ENCODE measurements around the gene STRIP2. TPM values are rescaled to one million over a fixed set of nuclear protein-coding genes. Genes with fewer than 3 reads are reported as not detected.
"Not testable (repeated sequence)": the region's sequence is repeated elsewhere in the genome, so short reads cannot be mapped to it uniquely, and the experiment has no call there.

Gene STRIP2
- total and polyA plus RNA-seq, 5 donors from 2014 or later: 0.13 to 1.7 (median 0.67) TPM; not detected in 1

DNA sequence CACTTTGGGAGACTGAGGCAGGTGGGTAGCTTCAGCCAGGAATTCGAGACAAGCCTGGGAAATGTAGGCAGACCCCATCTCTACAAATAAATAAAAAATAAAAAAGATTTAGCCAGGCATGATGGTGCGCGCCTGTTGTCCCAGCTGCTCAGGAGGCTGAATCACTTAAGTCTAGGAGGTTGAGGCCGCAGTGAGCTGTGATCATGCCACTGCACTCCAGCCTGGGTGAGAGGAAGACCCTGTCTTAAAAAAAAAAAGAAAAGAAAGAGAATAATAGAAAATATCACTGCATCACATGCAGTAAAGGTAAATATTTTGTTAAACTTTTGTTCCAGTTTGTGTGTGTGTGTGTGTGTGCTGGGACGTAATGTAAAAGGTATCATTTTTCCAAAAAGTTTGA lies 3.0 kb downstream of the STRIP2 start:
- H3K9me3 Mint-ChIP-seq: peaks cover 0 to 1% (median 0%) of the 10 kb centered on the region in 7 donors
- no peak overlapping the region for H3K27ac Mint-ChIP-seq
- peaks cover 7% of the 10 kb centered on the region for H3K27me3 ChIP-seq (ENCODE audit: control insufficient read depth, insufficient read depth, low read length)
- peaks cover 8 to 23% (median 14%) of the 10 kb centered on the region in 4 donors for H3K4me1 Mint-ChIP-seq
- H3K27me3 Mint-ChIP-seq: peaks cover 22% of the 10 kb centered on the region
- DNase-seq (no peak), ATAC-seq (ENCODE audit: low read depth in 2 of 2) (no peak)
- no peaks in the 10 kb centered on the region for H3K36me3 Mint-ChIP-seq
- H3K27ac ChIP-seq (ENCODE audit: insufficient read depth, low read length, poor library complexity, severe bottlenecking): no peak overlapping the region
- H3K4me1 ChIP-seq (ENCODE audit: control insufficient read depth, insufficient read depth, low read length, poor library complexity, severe bottlenecking): peaks cover 16% of the 10 kb centered on the region
- no peaks in the 10 kb centered on the region for H3K36me3 ChIP-seq (ENCODE audit: control insufficient read depth, insufficient read depth, low read length)
- no peaks in the 10 kb centered on the region for H3K9me3 ChIP-seq (ENCODE audit: control insufficient read depth in 2 of 2, low read length in 2 of 2)
- H3K4me3 ChIP-seq (ENCODE audit: low read depth, low read length): no peak overlapping the region
- no peak overlapping the region for H3K4me3 Mint-ChIP-seq

DNA sequence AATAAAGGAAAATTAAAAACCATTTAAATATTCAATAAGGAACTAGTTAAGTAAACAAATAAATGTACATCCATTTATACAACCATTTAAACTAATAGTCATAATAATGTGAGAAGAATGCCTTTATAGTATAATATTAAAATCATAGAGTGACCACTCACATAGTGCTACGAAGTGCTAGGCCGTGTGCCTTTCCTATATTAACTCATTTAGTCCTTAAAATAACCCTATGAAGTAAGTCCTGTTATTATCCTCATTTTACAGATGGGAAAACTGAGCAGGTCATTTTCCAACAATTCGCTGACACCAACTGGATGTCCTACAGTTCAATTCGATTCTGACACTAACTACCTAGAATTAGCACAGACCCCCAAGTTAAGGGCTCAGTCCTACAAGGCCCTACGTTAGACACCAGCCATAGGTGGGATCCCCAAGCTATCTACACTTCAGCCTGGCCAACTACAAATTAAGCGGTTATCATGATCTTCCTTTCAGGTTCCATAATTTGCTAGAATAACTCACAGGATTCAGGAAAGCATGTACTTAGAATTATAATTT lies 4.1 kb downstream of the STRIP2 start:
- no peaks in the 10 kb centered on the region for H3K36me3 Mint-ChIP-seq
- ATAC-seq (ENCODE audit: low read depth in 2 of 2) (no peak), DNase-seq (no peak)
- H3K27me3 Mint-ChIP-seq: peaks cover 14% of the 10 kb centered on the region
- Histone ChIP-seq H3K4me1 (ENCODE audit: control insufficient read depth, insufficient read depth, low read length, poor library complexity, severe bottlenecking) (peaks cover 14% of the 10 kb centered on the region), H3K36me3 (ENCODE audit: control insufficient read depth, insufficient read depth, low read length) (no peaks in the 10 kb centered on the region), H3K9me3 (ENCODE audit: control insufficient read depth in 2 of 2, low read length in 2 of 2) (no peaks in the 10 kb centered on the region), H3K27ac (ENCODE audit: insufficient read depth, low read length, poor library complexity, severe bottlenecking) (no peak overlapping the region), H3K4me3 (ENCODE audit: low read depth, low read length) (no peak overlapping the region), H3K27me3 (ENCODE audit: control insufficient read depth, insufficient read depth, low read length) (peaks cover 7% of the 10 kb centered on the region)
- H3K9me3 Mint-ChIP-seq: peaks cover 0 to 1% (median 0%) of the 10 kb centered on the region in 7 donors
- peaks cover 6 to 15% (median 11%) of the 10 kb centered on the region in 4 donors for H3K4me1 Mint-ChIP-seq
- H3K4me3 Mint-ChIP-seq: no peak overlapping the region
- H3K27ac Mint-ChIP-seq: no peak overlapping the region

DNA sequence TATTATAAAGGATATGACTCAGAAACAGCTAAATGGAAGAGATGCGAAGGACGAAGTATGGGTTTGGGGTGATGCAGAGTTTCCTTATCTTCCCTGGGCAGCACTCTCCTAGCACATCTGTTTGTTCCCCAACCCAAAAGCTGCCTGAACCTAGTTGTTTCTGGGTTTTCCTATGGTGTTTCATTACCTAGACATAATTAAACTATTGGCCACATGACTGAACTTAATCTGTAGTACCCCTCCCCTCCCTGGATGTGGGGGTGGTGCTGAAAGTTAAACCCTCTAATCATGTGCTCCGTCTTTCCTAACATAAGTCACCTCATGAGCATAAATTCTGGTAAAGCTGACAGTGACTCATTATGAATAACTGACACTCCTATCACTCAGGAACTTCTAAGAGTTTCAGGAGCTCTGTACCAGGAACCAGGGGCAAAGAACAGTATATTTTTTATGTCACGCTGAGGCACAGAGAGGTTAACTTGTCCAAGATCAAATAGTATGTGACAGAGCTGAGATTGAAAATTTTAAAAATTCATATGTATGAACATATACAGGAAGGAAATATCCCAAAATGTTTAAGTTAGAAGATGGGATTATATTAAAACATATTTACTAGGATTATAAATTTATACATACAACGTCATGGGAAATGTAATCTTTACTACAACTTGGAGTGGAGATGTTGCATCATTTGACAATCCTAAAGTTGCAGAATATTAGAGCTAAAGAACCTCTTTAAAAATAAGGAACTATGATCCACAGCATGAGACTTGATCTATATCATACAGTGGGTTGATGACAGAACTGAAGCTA lies 4.8 kb downstream of the STRIP2 start:
- no peak for ATAC-seq (ENCODE audit: low read depth in 2 of 2)
- DNase-seq: peak in 1 of 3 donors; percentile 59
- Histone ChIP-seq H3K27ac (ENCODE audit: insufficient read depth, low read length, poor library complexity, severe bottlenecking) (no peak overlapping the region), H3K36me3 (ENCODE audit: control insufficient read depth, insufficient read depth, low read length) (no peaks in the 10 kb centered on the region), H3K9me3 (ENCODE audit: control insufficient read depth in 2 of 2, low read length in 2 of 2) (no peaks in the 10 kb centered on the region), H3K4me1 (ENCODE audit: control insufficient read depth, insufficient read depth, low read length, poor library complexity, severe bottlenecking) (peaks cover 9% of the 10 kb centered on the region), H3K4me3 (ENCODE audit: low read depth, low read length) (no peak overlapping the region), H3K27me3 (ENCODE audit: control insufficient read depth, insufficient read depth, low read length) (peaks cover 7% of the 10 kb centered on the region)
- Mint-ChIP-seq H3K4me3 (no peak overlapping the region), H3K27me3 (peaks cover 13% of the 10 kb centered on the region), H3K27ac (no peak overlapping the region), H3K36me3 (no peaks in the 10 kb centered on the region), H3K4me1 (peaks cover 3 to 13% (median 7%) of the 10 kb centered on the region in 4 donors), H3K9me3 (peaks cover 0 to 1% (median 0%) of the 10 kb centered on the region in 7 donors)

DNA sequence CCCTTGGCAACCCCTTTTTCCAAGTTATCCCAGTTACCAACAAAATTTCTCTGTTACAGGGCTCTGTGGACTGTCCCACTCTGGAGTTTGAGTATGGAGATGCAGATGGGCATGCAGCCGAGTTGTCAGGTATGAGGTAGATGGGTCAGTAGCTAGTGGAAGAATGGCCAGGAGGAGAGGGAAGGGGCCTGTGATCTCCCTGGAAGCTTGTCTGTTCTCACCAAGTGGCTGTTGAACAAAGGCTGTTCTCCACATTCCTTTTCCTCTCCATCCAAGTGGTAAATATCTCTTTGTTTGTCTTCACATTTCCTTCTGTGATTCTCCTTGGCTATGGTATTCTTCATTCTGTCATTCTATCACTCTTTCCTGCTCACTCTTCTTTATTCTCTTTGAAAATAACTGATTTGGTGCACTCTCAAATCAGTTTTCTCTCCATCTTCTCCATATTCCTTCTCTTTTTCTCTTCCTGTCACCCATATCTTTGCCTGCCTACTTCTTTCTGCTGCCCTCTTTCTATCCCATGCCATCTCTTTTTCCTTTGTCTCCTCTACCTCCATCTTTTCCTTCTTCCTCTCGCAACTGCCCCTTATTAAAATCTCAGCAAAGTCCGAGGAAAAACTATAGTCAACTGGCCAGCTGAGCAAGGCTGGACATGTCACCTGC lies 5.9 kb downstream of the STRIP2 start:
- peaks cover 3 to 13% (median 4%) of the 10 kb centered on the region in 4 donors for H3K4me1 Mint-ChIP-seq
- ATAC-seq (ENCODE audit: low read depth in 2 of 2) (no peak), DNase-seq (no peak)
- Histone ChIP-seq H3K4me3 (ENCODE audit: low read depth, low read length) (no peak overlapping the region), H3K36me3 (ENCODE audit: control insufficient read depth, insufficient read depth, low read length) (no peaks in the 10 kb centered on the region), H3K27ac (ENCODE audit: insufficient read depth, low read length, poor library complexity, severe bottlenecking) (no peak overlapping the region), H3K4me1 (ENCODE audit: control insufficient read depth, insufficient read depth, low read length, poor library complexity, severe bottlenecking) (peaks cover 2% of the 10 kb centered on the region), H3K9me3 (ENCODE audit: control insufficient read depth in 2 of 2, low read length in 2 of 2) (no peaks in the 10 kb centered on the region), H3K27me3 (ENCODE audit: control insufficient read depth, insufficient read depth, low read length) (peaks cover 7% of the 10 kb centered on the region)
- peak overlapping the region in 1 of 4 donors; percentile 62 for H3K4me3 Mint-ChIP-seq
- peaks cover 0 to 1% (median 0%) of the 10 kb centered on the region in 7 donors for H3K9me3 Mint-ChIP-seq
- no peaks in the 10 kb centered on the region for H3K36me3 Mint-ChIP-seq
- H3K27ac Mint-ChIP-seq: peak overlapping the region in 1 of 3 donors; percentile 29
- H3K27me3 Mint-ChIP-seq: peaks cover 13% of the 10 kb centered on the region

DNA sequence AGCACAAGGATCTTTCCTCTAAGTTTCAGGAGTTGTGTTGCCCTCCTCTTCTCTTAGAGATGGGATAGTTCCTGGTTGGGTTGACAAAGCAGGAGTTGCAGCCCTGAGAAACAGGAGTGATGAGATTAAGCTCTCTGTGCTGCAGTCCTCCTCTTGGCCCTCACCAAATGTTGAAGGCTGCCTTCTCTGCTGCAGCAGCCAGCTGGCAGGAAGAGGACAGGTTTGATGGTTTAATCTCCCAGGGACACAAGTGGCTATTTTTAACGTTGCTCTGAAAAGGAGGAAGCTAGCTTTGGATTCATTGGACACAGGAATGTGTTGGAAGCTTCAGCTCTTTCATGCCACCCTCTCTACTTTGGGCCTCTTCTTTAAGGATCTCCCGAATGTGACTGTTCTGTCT lies 9.4 kb downstream of the STRIP2 start:
- H3K4me1 ChIP-seq (ENCODE audit: control insufficient read depth, insufficient read depth, low read length, poor library complexity, severe bottlenecking): no peaks in the 10 kb centered on the region
- no peak for ATAC-seq (ENCODE audit: low read depth in 2 of 2)
- Mint-ChIP-seq H3K27ac (peak overlapping the region in 1 of 3 donors; percentile 35), H3K4me1 (no peaks in the 10 kb centered on the region), H3K4me3 (no peak overlapping the region), H3K27me3 (no peaks in the 10 kb centered on the region), H3K36me3 (peaks cover 2% of the 10 kb centered on the region), H3K9me3 (peaks cover 0 to 3% (median 1%) of the 10 kb centered on the region in 7 donors)
- H3K27me3 ChIP-seq (ENCODE audit: control insufficient read depth, insufficient read depth, low read length): no peaks in the 10 kb centered on the region
- H3K36me3 ChIP-seq (ENCODE audit: control insufficient read depth, insufficient read depth, low read length): no peaks in the 10 kb centered on the region
- no peak for DNase-seq
- H3K4me3 ChIP-seq (ENCODE audit: low read depth, low read length): no peak overlapping the region
- H3K9me3 ChIP-seq (ENCODE audit: control insufficient read depth in 2 of 2, low read length in 2 of 2): no peaks in the 10 kb centered on the region
- no peak overlapping the region for H3K27ac ChIP-seq (ENCODE audit: insufficient read depth, low read length, poor library complexity, severe bottlenecking)

DNA sequence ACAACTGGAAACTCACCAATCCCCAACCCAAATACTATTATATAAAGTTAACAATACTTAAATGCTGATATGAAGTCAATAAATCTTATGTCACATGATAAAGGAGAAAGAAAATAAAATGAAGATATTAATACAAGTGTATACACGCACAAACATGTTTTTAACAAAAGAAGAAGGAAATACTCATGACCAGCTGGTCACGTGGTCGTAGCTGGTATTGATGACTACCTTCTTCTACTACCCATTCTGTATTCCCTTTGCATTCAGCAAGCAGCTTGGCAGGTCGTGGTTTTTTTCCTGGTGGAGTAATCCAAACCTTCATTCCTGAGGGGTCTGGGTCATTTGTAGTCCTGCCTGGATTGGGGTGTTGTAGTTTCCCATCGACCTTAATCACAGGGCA lies 10.5 kb downstream of the STRIP2 start:
- not testable (repeated sequence) for H3K27me3 Mint-ChIP-seq; H3K27ac ChIP-seq (ENCODE audit: insufficient read depth, low read length, poor library complexity, severe bottlenecking); DNase-seq; H3K27ac Mint-ChIP-seq; ATAC-seq (ENCODE audit: low read depth in 2 of 2); H3K27me3 ChIP-seq (ENCODE audit: control insufficient read depth, insufficient read depth, low read length); H3K36me3 Mint-ChIP-seq; H3K9me3 ChIP-seq (ENCODE audit: control insufficient read depth in 2 of 2, low read length in 2 of 2); H3K4me3 Mint-ChIP-seq; H3K4me1 ChIP-seq (ENCODE audit: control insufficient read depth, insufficient read depth, low read length, poor library complexity, severe bottlenecking); H3K36me3 ChIP-seq (ENCODE audit: control insufficient read depth, insufficient read depth, low read length); H3K4me1 Mint-ChIP-seq; H3K4me3 ChIP-seq (ENCODE audit: low read depth, low read length); H3K9me3 Mint-ChIP-seq

DNA sequence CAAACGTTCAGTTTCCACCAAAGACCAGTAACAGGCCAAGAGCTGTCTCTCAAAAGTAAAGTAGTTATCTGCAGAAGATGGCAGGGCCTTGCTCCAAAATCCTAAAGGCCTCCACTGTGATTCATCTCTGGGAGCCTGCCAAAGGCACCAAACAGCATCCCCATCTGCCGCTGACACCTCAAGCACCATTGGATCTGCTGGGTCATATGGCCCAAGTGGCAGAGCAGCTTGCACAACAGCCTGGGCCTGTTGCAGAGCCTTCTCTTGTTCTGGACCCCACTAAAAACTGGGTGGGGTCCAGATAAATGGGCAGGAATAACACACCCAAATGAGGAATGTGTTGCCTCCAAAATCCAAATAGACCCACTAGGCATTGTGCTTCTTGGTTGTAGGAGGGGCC lies 12.7 kb downstream of the STRIP2 start:
- not testable (repeated sequence) for H3K4me3 ChIP-seq (ENCODE audit: low read depth, low read length); H3K4me1 ChIP-seq (ENCODE audit: control insufficient read depth, insufficient read depth, low read length, poor library complexity, severe bottlenecking); H3K4me3 Mint-ChIP-seq; H3K27ac Mint-ChIP-seq; H3K36me3 ChIP-seq (ENCODE audit: control insufficient read depth, insufficient read depth, low read length); H3K4me1 Mint-ChIP-seq; H3K9me3 ChIP-seq (ENCODE audit: control insufficient read depth in 2 of 2, low read length in 2 of 2); H3K27ac ChIP-seq (ENCODE audit: insufficient read depth, low read length, poor library complexity, severe bottlenecking); H3K36me3 Mint-ChIP-seq; DNase-seq; ATAC-seq (ENCODE audit: low read depth in 2 of 2); H3K27me3 Mint-ChIP-seq; H3K27me3 ChIP-seq (ENCODE audit: control insufficient read depth, insufficient read depth, low read length)
- peaks cover 0 to 10% (median 3%) of the 10 kb centered on the region in 7 donors for H3K9me3 Mint-ChIP-seq

All from CD4-positive, CD25-positive, alpha-beta regulatory T cell (primary cell).